HFF-Myc (cell line): ENCODE measurements around the gene IL1RAPL2.

ENCODE experiments used
- DNase-seq: peaks from one replicate; pipeline ENCODE4 v3.0.0-alpha.2; 2011; ENCODE audit warnings: low read depth; ENCODE audit errors: extremely low read depth
- H3K4me3 ChIP-seq: replicated peaks from 2 replicates; pipeline ENCODE4 v1.5.1; 2011; ENCODE audit warnings: low read depth, mild to moderate bottlenecking, control low read depth, low read length
- TF ChIP-seq, protein P1 (sequence below): IDR thresholded peaks from 2 replicates; pipeline ENCODE4 v1.5.1; 2012; ENCODE audit warnings: mild to moderate bottlenecking, low read depth, low read length, control low read depth; ENCODE audit errors: missing control alignments

Gene IL1RAPL2

DNA sequence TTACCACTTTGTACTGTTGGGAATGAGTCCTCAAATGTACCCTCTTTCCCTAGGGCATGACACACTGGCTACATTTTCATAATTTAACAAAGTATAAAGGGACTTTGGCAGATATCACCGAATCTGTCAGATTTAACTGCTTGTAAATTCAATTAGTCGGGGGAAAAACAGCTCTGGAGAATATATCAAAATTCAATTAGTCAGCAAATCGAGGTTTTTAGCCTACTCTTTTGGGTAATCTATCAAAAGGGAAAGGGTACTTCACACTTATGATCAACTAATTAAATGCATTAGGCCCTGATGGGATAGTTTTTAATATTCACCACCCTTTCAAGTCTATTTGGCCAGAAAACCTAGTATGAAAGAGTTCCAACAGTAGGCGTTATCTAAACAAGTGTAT, 141.0 kb downstream of the IL1RAPL2 start:
- TF ChIP-seq, protein P1, sequence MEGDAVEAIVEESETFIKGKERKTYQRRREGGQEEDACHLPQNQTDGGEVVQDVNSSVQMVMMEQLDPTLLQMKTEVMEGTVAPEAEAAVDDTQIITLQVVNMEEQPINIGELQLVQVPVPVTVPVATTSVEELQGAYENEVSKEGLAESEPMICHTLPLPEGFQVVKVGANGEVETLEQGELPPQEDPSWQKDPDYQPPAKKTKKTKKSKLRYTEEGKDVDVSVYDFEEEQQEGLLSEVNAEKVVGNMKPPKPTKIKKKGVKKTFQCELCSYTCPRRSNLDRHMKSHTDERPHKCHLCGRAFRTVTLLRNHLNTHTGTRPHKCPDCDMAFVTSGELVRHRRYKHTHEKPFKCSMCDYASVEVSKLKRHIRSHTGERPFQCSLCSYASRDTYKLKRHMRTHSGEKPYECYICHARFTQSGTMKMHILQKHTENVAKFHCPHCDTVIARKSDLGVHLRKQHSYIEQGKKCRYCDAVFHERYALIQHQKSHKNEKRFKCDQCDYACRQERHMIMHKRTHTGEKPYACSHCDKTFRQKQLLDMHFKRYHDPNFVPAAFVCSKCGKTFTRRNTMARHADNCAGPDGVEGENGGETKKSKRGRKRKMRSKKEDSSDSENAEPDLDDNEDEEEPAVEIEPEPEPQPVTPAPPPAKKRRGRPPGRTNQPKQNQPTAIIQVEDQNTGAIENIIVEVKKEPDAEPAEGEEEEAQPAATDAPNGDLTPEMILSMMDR = no peak
- DNase-seq = no peak
- H3K4me3 ChIP-seq = no peak overlapping the region

DNA sequence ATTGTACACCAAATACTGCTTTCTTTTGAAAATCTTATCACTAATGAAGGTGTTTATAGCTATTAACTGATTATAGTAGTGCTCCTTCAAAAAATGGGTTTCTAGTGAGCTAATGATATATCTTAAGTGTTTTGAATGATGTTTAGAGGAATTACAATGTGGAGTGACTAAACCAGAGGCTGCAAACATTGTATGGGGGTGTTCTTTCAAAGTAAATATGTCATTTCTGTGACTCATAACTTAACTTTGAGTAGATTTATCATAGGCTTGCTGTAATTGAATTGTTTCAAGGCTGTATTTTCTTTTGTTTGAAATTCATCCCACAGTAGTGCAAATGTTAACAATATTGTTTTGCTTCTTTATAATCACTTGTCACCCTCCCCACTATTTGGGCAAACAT, 141.6 kb downstream of the IL1RAPL2 start:
- no peak overlapping the region for H3K4me3 ChIP-seq
- no peak for DNase-seq
- TF ChIP-seq, protein P1 = no peak

DNA sequence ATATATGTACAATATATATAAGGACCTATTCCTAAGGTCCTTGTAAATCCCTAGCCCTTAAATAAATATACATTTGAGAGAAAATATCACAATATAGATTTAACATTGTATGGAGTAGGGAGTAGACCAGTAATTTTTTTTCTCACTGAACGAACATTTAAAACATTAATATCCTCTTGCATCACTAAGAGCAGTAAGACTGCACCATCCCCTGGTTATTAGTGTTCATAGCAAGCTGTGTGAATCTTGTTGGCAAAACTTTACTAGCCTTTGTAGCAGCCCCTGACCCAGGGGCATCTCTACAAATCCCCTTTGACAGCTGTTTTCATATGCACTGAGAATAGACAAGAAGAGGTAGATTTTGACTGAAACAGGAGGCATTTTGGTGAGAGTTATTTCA, 146.5 kb downstream of the IL1RAPL2 start:
- no peak overlapping the region for H3K4me3 ChIP-seq
- DNase-seq = no peak
- TF ChIP-seq, protein P1 = no peak

DNA sequence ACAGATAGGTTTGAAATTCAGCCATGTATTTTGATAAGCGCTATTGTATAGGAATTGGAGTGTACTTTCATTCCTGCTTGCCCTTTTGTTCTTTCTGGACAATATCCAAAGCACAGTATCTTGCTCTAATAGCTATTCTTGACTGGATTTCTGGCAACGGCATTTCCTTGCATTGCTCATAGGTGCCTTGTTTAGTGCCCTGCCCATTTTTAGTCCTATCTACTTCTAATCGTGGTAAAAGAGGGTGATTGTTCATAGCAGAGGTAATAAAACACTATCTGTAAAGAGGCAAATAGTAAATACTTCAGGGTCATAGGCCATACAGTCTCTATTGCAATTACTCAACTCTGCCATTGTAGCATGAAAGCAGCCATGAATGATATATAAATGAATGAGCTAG, 155.9 kb downstream of the IL1RAPL2 start:
- no peak overlapping the region for H3K4me3 ChIP-seq
- TF ChIP-seq, protein P1 = no peak
- DNase-seq = no peak

DNA sequence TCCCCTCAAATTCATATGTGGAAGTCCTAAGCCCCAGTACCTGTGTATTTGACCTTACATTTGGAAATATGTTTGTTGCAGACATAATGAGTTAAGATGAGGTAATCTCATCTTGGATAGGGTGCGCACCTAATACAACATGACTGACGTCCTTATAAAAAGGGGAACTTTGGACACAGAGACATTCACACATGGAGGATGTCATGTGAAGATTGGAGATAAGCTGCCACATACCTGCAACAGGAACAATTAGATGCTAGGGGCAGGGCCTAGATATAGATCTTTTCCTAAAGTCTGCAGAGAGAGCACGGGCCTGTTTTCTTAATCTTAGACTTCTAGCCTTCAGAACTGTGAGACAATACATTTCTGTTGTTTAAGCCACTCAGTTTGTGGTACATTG, 162.5 kb downstream of the IL1RAPL2 start:
- H3K4me3 ChIP-seq = no peak overlapping the region
- TF ChIP-seq, protein P1 = no peak
- DNase-seq = no peak

DNA sequence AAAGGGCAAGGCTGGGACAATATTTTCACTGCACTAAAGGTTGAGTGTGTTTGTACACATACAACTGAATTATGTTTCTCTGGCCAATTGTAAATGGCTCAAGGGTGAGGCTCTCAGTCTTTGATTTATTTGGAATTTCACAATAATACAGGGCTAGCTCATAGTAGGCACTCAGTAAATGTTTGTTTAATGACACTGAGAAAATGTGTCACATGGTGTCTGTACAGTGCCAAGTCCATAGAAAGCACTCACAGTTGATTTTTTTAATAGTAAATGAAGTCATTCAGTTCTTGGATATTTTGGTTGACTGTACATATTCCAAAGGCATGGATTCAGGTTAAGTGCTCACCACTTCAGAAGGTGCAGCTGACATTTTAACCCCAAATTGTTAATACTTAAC, 176.4 kb downstream of the IL1RAPL2 start:
- TF ChIP-seq, protein P1 = no peak
- no peak for DNase-seq
- H3K4me3 ChIP-seq = no peak overlapping the region

DNA sequence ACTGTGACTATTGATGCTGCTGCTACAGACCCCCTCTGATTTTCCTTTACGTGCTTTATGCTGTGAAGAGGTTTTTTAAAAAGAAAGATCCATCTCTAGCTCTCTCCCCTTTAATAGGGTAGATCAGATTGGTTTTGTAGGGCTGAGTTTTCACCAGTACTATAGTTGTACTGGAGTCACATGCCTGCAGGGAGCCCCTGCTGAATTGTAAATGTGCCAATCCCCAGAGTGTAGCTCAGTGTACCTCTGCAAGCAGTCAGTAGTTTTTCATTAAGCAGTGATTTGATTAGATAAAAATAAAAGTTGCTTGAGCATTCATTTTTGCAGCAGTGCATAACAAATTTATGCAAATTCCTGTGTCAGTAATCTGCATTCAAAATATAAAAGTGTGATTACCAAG, 179.2 kb downstream of the IL1RAPL2 start:
- H3K4me3 ChIP-seq = no peak overlapping the region
- no peak for DNase-seq
- TF ChIP-seq, protein P1 = no peak
